Left lung (tissue), 10 donors: ENCODE measurements around the gene SH3RF1. TPM values are rescaled to one million over a fixed set of nuclear protein-coding genes. Genes with fewer than 3 reads are reported as not detected.

Experiments used
- ATAC-seq: fragments of 200-7000 bp; cut with Tn5 transposase; one replicate; pipeline ENCODE4 v1.9.1; 2020; ENCODE audit warnings: moderate library complexity
- DNase-seq, 4 donors: peaks; one replicate each; pipeline ENCODE4 v3.0.0-alpha.2; 2013 to 2020
- H3K27ac ChIP-seq, 2 donors: fragments of 200-600 bp; sonication (generic) in 1 of 2; one replicate each; pipeline versions ENCODE4 v1.5.0 to v1.8.0; 2020 to 2021
- H3K27me3 ChIP-seq, 2 donors: fragments of 200-600 bp; sonication (generic) in 1 of 2; one replicate each; pipeline versions ENCODE4 v1.5.0 to v1.8.0; 2020 to 2021
- H3K36me3 ChIP-seq, 2 donors: fragments of 200-600 bp; sonication (generic) in 1 of 2; one replicate each; pipeline versions ENCODE4 v1.5.0 to v1.8.0; 2020 to 2021
- H3K4me1 ChIP-seq, 2 donors: fragments of 200-600 bp; one replicate each; pipeline ENCODE4 v1.8.0; 2021
- H3K4me3 ChIP-seq, 2 donors: fragments of 200-600 bp; sonication (generic) in 1 of 2; one replicate each; pipeline versions ENCODE4 v1.5.0 to v1.8.0; 2020 to 2021; ENCODE audit warnings: mild to moderate bottlenecking in 1 of 2
- H3K9me3 ChIP-seq, 2 donors: fragments of 200-600 bp; sonication (generic) in 1 of 2; one replicate each; pipeline versions ENCODE4 v1.5.0 to v1.8.0; 2020 to 2021
- intact Hi-C, 2 donors: fragments of 100-400 bp; cut with DNase I; formaldehyde crosslinking; loops; one replicate each; pipeline versions ENCODE4 v1.11.2 to v1.14.2; 2022
- polyA plus RNA-seq, 6 donors: library from polyadenylated mRNA; unstranded; fragments of 120-200 nt; gene quantifications; one replicate each; pipeline ENCODE4 v1.2.1, GENCODE V29; 2013; ENCODE audit not compliant: insufficient read length in 6 of 6
- total RNA-seq, 2 donors: library from RNA; stranded (reverse); fragmentation: NEBNext Ultra II Directional; extraction: Animal tissue kit (Norgen Biotek cat#: 25700); gene quantifications; one replicate each; pipeline ENCODE4 v1.2.1, GENCODE V29; 2021
- TF ChIP-seq, protein P1 (sequence below), 2 donors: fragments of 200-600 bp; sonication (generic) in 1 of 2; IDR thresholded peaks; one replicate each; pipeline versions ENCODE4 v1.5.0 to v1.8.0; 2021; ENCODE audit warnings: antibody characterized with exemption in 2 of 2
- donor health status: DM: no; HTN: yes; CAD: no.
- donor health status: DM: no; HTN: no; CAD: no.

The SH3RF1 gene
- total and polyA plus RNA-seq, 8 donors: 18.9 to 39.4 (median 20.8) TPM

DNA sequence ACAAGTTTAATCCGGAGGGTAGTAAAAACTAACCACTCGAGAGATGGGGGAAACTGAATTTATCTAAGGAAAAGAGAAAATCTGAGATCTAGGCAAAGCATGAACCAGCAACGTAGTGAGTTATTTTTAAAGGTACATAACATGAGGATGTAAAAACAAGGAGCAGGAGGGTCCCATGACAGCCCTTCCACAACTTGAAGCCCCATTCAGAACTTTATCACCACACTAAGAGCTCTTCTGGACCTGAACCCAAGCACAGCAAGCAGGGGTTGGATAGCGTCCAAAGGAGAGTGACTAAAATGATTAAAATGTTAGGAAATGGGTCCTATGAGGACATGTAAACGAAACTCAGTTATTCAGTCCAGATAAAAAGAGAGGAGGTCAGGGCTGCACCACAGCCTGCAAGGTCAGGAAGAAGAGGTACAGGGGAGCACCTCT, 16.2 kb downstream of the SH3RF1 start:
- no peak overlapping the region for H3K4me3 ChIP-seq
- no peaks in the 10 kb centered on the region for H3K9me3 ChIP-seq
- intact Hi-C loops: no loop called here
- H3K27me3 ChIP-seq: no peaks in the 10 kb centered on the region
- ATAC-seq (peak; percentile 71), DNase-seq (peak in 2 of 4 donors; percentile 36 to 63)
- peak overlapping the region; percentile 34 to 44 for H3K27ac ChIP-seq
- H3K36me3 ChIP-seq: no peaks in the 10 kb centered on the region
- peaks cover 34 to 70% of the 10 kb centered on the region in 2 donors for H3K4me1 ChIP-seq
- TF ChIP-seq, protein P1, sequence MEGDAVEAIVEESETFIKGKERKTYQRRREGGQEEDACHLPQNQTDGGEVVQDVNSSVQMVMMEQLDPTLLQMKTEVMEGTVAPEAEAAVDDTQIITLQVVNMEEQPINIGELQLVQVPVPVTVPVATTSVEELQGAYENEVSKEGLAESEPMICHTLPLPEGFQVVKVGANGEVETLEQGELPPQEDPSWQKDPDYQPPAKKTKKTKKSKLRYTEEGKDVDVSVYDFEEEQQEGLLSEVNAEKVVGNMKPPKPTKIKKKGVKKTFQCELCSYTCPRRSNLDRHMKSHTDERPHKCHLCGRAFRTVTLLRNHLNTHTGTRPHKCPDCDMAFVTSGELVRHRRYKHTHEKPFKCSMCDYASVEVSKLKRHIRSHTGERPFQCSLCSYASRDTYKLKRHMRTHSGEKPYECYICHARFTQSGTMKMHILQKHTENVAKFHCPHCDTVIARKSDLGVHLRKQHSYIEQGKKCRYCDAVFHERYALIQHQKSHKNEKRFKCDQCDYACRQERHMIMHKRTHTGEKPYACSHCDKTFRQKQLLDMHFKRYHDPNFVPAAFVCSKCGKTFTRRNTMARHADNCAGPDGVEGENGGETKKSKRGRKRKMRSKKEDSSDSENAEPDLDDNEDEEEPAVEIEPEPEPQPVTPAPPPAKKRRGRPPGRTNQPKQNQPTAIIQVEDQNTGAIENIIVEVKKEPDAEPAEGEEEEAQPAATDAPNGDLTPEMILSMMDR (IDR thresholded peaks at IDR 0.05): no peak

DNA sequence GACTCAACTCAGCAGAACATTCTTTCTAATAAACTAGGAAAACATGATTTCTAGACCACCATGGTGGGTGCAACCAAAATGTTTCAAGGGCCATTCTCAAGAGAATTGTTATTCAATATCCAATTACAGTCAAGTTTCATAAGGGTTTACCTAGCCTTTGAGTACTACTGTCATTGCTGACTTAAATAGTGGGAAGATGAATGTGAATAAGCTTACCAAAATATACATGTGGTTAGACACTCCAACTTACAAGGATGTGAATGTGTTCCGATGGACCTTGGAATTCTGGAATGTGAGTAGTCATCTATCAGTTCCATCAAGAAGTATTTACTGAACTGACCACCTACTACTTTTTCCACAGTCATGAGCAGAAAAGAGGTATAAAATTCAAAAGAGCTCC, 16.9 kb downstream of the SH3RF1 start:
- TF ChIP-seq, protein P1 (IDR thresholded peaks at IDR 0.05): no peak
- Histone ChIP-seq H3K27ac (peak overlapping the region; percentile 34 to 44), H3K4me3 (no peak overlapping the region), H3K36me3 (no peaks in the 10 kb centered on the region), H3K4me1 (peaks cover 34 to 67% of the 10 kb centered on the region in 2 donors), H3K27me3 (no peaks in the 10 kb centered on the region), H3K9me3 (no peaks in the 10 kb centered on the region)
- DNase-seq: no peak
- intact Hi-C loops: no loop called here
- ATAC-seq: peak; percentile 20

DNA sequence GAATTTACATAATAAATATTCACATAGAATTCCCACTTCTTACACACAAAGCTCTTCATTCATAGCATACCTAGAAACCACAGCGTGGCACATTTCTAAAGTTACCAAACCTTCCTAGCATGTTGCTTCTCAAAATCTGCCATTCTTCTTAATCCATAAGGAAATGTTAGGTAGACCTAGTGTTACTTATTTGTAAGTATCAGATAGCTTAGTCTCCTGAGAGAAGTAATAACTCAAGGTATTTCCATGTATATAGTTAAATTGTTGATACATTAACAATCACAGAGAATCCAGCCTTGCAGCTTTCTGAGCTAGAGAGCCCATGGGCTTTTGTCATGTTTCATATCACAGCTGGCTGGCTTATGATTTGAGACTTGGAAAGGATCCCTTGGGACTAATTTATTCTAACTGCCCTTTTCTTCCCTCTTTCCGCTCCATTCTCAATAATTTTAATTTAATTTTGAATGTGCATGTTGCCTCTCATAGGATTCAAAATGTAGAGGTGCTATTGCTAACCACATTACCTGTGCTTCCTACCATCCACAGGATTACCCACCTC, 17.6 kb downstream of the SH3RF1 start:
- Histone ChIP-seq H3K4me3 (no peak overlapping the region), H3K9me3 (no peaks in the 10 kb centered on the region), H3K27me3 (no peaks in the 10 kb centered on the region), H3K4me1 (peaks cover 34 to 61% of the 10 kb centered on the region in 2 donors), H3K27ac (peak overlapping the region in 1 of 2 donors; percentile 23), H3K36me3 (no peaks in the 10 kb centered on the region)
- TF ChIP-seq, protein P1 (IDR thresholded peaks at IDR 0.05): no peak
- intact Hi-C loops: no loop called here
- ATAC-seq: no peak
- no peak for DNase-seq

DNA sequence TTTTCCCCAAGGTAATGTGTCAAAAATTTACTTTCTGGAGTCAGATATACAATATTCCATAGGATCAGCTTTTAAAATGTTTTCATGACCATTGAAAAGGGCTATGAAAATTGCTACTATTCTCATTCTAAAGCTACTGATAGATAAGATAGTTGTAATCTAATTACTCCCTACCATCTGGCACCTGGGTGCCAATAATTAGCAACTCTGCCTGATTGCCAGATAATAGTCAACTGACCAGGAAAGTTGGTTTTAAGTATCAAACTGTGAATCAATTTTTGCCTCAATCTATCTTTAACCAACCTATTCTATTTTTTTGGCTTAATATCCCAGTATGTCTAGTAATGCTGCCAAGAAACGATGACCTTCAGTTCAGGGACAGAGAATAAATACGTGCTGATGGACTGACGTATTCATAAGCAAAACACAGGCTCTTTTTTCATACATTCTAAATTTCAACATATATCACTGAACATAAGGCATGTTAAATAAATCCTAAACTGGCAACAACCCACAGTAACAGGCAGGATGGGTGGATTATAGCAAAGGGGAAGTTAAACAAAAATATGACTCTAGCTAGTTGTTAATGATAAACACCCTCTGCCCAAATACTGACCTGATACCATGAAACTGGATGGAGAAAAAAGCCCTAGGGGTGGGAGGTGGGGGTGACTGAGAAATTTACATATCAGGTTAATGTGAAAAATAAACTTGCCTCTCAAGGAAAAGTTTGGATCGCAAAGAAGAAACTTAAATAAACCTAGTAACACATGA, 18.2 kb downstream of the SH3RF1 start:
- no peaks in the 10 kb centered on the region for H3K27me3 ChIP-seq
- TF ChIP-seq, protein P1 (IDR thresholded peaks at IDR 0.05): no peak
- H3K4me3 ChIP-seq: no peak overlapping the region
- ATAC-seq (no peak), DNase-seq (no peak)
- H3K9me3 ChIP-seq: no peaks in the 10 kb centered on the region
- H3K4me1 ChIP-seq: peaks cover 32 to 55% of the 10 kb centered on the region in 2 donors
- peak overlapping the region in 1 of 2 donors; percentile 23 for H3K27ac ChIP-seq
- H3K36me3 ChIP-seq: no peaks in the 10 kb centered on the region
- intact Hi-C loops: no loop called here
